A673 (cell line): ENCODE measurements around the gene CUTC. TPM values are rescaled to one million over a fixed set of nuclear protein-coding genes. Genes with fewer than 3 reads are reported as not detected.

Experiments
- BruUV-seq: library from RNA; stranded (reverse); fragments of 400-500 nt; replicated peaks from 2 replicates; lab custom pipeline; 2021; lab: Mats Ljungman, UMichigan
- CTCF ChIA-PET: fragments of 300-600 bp; sonication (Branson Sonifier 250); formaldehyde crosslinking; loops from one replicate; lab custom pipeline; 2022; ENCODE audit warnings: antibody characterized with exemption; lab: Charles Lee
- POLR2A ChIA-PET: fragments of 300-600 bp; sonication (Branson Sonifier 250); formaldehyde crosslinking; loops from one replicate; lab custom pipeline; 2022; ENCODE audit warnings: antibody characterized with exemption; ENCODE audit not compliant: low non-redundant PET; lab: Charles Lee
- DNase-seq: peaks from one replicate; pipeline ENCODE4 v3.0.0-alpha.2; 2015; ENCODE audit warnings: low spot score
- H3K27ac ChIP-seq: fragments of 200-600 bp; sonication (generic); 2 replicates; pipeline ENCODE4 v1.5.1; 2016; ENCODE audit warnings: mixed run types, low read depth, mild to moderate bottlenecking, mixed read lengths, antibody characterized with exemption, low read length; ENCODE audit not compliant: poor library complexity, severe bottlenecking
- H3K27me3 ChIP-seq: fragments of 200-600 bp; sonication (generic); replicated peaks from 2 replicates; pipeline ENCODE4 v1.6.1; 2017; ENCODE audit warnings: mixed run types, low read depth, mild to moderate bottlenecking, mixed read lengths, antibody characterized with exemption, low read length; ENCODE audit not compliant: insufficient read depth, poor library complexity
- H3K36me3 ChIP-seq: fragments of 200-600 bp; sonication (generic); 2 replicates; pipeline ENCODE4 v1.6.1; 2016; ENCODE audit warnings: mixed run types, mild to moderate bottlenecking, mixed read lengths, antibody characterized with exemption, low read length; ENCODE audit not compliant: insufficient read depth, poor library complexity, severe bottlenecking
- H3K4me1 ChIP-seq: fragments of 200-600 bp; sonication (generic); 2 replicates; pipeline ENCODE4 v1.6.1; 2017; ENCODE audit warnings: mixed run types, mild to moderate bottlenecking, mixed read lengths, antibody characterized with exemption, low read length; ENCODE audit not compliant: insufficient read depth, poor library complexity, severe bottlenecking
- H3K4me3 ChIP-seq: fragments of 200-600 bp; sonication (generic); 2 replicates; pipeline ENCODE4 v1.5.1; 2016; ENCODE audit warnings: low read depth, mixed run types, mild to moderate bottlenecking, mixed read lengths, low read length; ENCODE audit not compliant: poor library complexity, severe bottlenecking
- H3K9me3 ChIP-seq: fragments of 200-600 bp; sonication (generic); 2 replicates; pipeline ENCODE4 v1.6.1; 2016; ENCODE audit warnings: mixed run types, low read depth, mild to moderate bottlenecking, mixed read lengths, antibody characterized with exemption, low read length; ENCODE audit not compliant: poor library complexity, severe bottlenecking
- CTCF ChIP-seq: fragments of 300-800, 200-600 bp; sonication (generic); conservative IDR thresholded peaks from 2 replicates; pipeline ENCODE4 v1.5.1; 2017; ENCODE audit warnings: low read depth, mild to moderate bottlenecking, antibody characterized with exemption, low read length, moderate library complexity, mixed read lengths
- EZH2 ChIP-seq: fragments of 200-600 bp; sonication (generic); IDR thresholded peaks from 2 replicates; pipeline ENCODE4 v1.6.1; 2017; ENCODE audit warnings: borderline replicate concordance, low read depth, mild to moderate bottlenecking, mixed read lengths, antibody characterized with exemption, low read length; ENCODE audit not compliant: poor library complexity, severe bottlenecking
- intact Hi-C: fragments of 100-400 bp; cut with micrococcal nuclease; formaldehyde crosslinking; loops from one replicate; pipeline ENCODE4 v1.10.0; 2022; ENCODE audit not compliant: unreplicated experiment
- total RNA-seq: library from RNA; stranded (reverse); gene quantifications from 2 replicates; pipeline ENCODE4 v1.2.3, GENCODE V29; 2021

The CUTC gene
- total RNA-seq, 1 experiment from 2014 or later, result 19.2 TPM

GRCh38 chr10:99720387-99720786, 11.6 kb upstream of the CUTC start:
- ChIA-PET POLR2A (no interaction called here), CTCF (no interaction called here)
- no peaks in the 10 kb centered on the region for H3K9me3 ChIP-seq
- intact Hi-C loops, result no loop called here
- no peak for DNase-seq
- H3K4me1 ChIP-seq, result no peaks in the 10 kb centered on the region
- H3K36me3 ChIP-seq, result peaks cover 60% of the 10 kb centered on the region
- no TSS peak for BruUV-seq
- TF ChIP-seq CTCF (no peak), EZH2 (no peak)
- H3K27me3 ChIP-seq, result no peaks in the 10 kb centered on the region
- no peak overlapping the region for H3K4me3 ChIP-seq
- H3K27ac ChIP-seq, result no peak overlapping the region

GRCh38 chr10:99730026-99730425, 2.0 kb upstream of the CUTC start:
- no peak for TF ChIP-seq CTCF
- TF ChIP-seq EZH2, result no peak
- intact Hi-C loops, result no loop called here
- BruUV-seq, result no TSS peak
- Histone ChIP-seq H3K9me3 (no peaks in the 10 kb centered on the region), H3K36me3 (peaks cover 15% of the 10 kb centered on the region), H3K27me3 (no peaks in the 10 kb centered on the region), H3K4me1 (no peaks in the 10 kb centered on the region), H3K4me3 (no peak overlapping the region), H3K27ac (no peak overlapping the region)
- ChIA-PET CTCF (no interaction called here), POLR2A (no interaction called here)
- DNase-seq, result no peak

- intact Hi-C loops, result no loop called here
- TSS peak; percentile 87 for BruUV-seq
Observed at GRCh38 chr10:99731306-99732032, 565 bp upstream of the CUTC start.

More at GRCh38 chr10:99731306-99732032, 565 bp upstream of the CUTC start:
- H3K4me1 ChIP-seq, result no peaks in the 10 kb centered on the region
- no peaks in the 10 kb centered on the region for H3K9me3 ChIP-seq
- peaks cover 20% of the 10 kb centered on the region for H3K36me3 ChIP-seq
- CTCF ChIA-PET, result interaction anchor here (0.9 to 1.5 kb wide), 2 partner anchors 114 to 315 kb away, joined by 3 to 5 read pairs; no protein-coding TSS in a partner anchor
- H3K4me3 ChIP-seq, result peak overlapping the region; percentile 80
- no peaks in the 10 kb centered on the region for H3K27me3 ChIP-seq
- POLR2A ChIA-PET, result interaction anchor here (0.5 to 0.7 kb wide), 2 partner anchors 263 to 300 kb away, joined by 3 to 15 read pairs; no protein-coding TSS in a partner anchor
- DNase-seq, result no peak
- TF ChIP-seq EZH2, result no peak
- TF ChIP-seq CTCF, result no peak
- H3K27ac ChIP-seq, result peak overlapping the region; percentile 87
